Measurements from ENCODE around the gene CDKAL1.

CDKAL1 gene

GRCh38 chr6:20810727-20811108, 276.5 kb downstream of the CDKAL1 start:
- no peaks in the 10 kb centered on the region for H3K36me3 ChIP-seq (ENCODE audit: control insufficient read depth in 1 of 2, insufficient read depth in 2 of 2, low read length in 2 of 2)
- no peaks in the 10 kb centered on the region for H3K27me3 ChIP-seq (ENCODE audit: control insufficient read depth in 1 of 2, insufficient read depth in 2 of 2, low read length in 2 of 2)
- H3K4me1 ChIP-seq (ENCODE audit: control insufficient read depth in 1 of 2, insufficient read depth in 2 of 2, low read length in 2 of 2), result peaks cover 0 to 7% of the 10 kb centered on the region in 2 donors
- H3K4me3 ChIP-seq (ENCODE audit: low read depth in 1 of 2, low read length in 2 of 2), result no peak overlapping the region
- H3K9me3 ChIP-seq (ENCODE audit: control insufficient read depth in 1 of 2, low read length in 2 of 2), result peaks cover 3 to 13% of the 10 kb centered on the region in 2 donors
- H3K27ac ChIP-seq (ENCODE audit: low read depth, low read length), result no peak overlapping the region
- H3K9ac ChIP-seq (ENCODE audit: low read depth in 1 of 2, low read length in 2 of 2), result no peak overlapping the region

GRCh38 chr6:20811109-20811761, 277.0 kb downstream of the CDKAL1 start:
- H3K4me3 ChIP-seq (ENCODE audit: low read depth in 1 of 2, low read length in 2 of 2), result no peak overlapping the region
- H3K4me1 ChIP-seq (ENCODE audit: control insufficient read depth in 1 of 2, insufficient read depth in 2 of 2, low read length in 2 of 2), result peaks cover 0 to 7% of the 10 kb centered on the region in 2 donors
- H3K27me3 ChIP-seq (ENCODE audit: control insufficient read depth in 1 of 2, insufficient read depth in 2 of 2, low read length in 2 of 2), result no peaks in the 10 kb centered on the region
- peaks cover 0 to 9% of the 10 kb centered on the region in 2 donors for H3K9me3 ChIP-seq (ENCODE audit: control insufficient read depth in 1 of 2, low read length in 2 of 2)
- no peaks in the 10 kb centered on the region for H3K36me3 ChIP-seq (ENCODE audit: control insufficient read depth in 1 of 2, insufficient read depth in 2 of 2, low read length in 2 of 2)
- H3K27ac ChIP-seq (ENCODE audit: low read depth, low read length), result no peak overlapping the region
- H3K9ac ChIP-seq (ENCODE audit: low read depth in 1 of 2, low read length in 2 of 2), result no peak overlapping the region

GRCh38 chr6:20812776-20813175, 278.5 kb downstream of the CDKAL1 start:
- H3K4me3 ChIP-seq (ENCODE audit: low read depth in 1 of 2, low read length in 2 of 2), result no peak overlapping the region
- H3K36me3 ChIP-seq (ENCODE audit: control insufficient read depth in 1 of 2, insufficient read depth in 2 of 2, low read length in 2 of 2), result no peaks in the 10 kb centered on the region
- peaks cover 0 to 7% of the 10 kb centered on the region in 2 donors for H3K4me1 ChIP-seq (ENCODE audit: control insufficient read depth in 1 of 2, insufficient read depth in 2 of 2, low read length in 2 of 2)
- H3K9ac ChIP-seq (ENCODE audit: low read depth in 1 of 2, low read length in 2 of 2), result no peak overlapping the region
- no peak overlapping the region for H3K27ac ChIP-seq (ENCODE audit: low read depth, low read length)
- no peaks in the 10 kb centered on the region for H3K9me3 ChIP-seq (ENCODE audit: control insufficient read depth in 1 of 2, low read length in 2 of 2)
- H3K27me3 ChIP-seq (ENCODE audit: control insufficient read depth in 1 of 2, insufficient read depth in 2 of 2, low read length in 2 of 2), result no peaks in the 10 kb centered on the region

GRCh38 chr6:20814494-20814893, 280.2 kb downstream of the CDKAL1 start:
- H3K27ac ChIP-seq (ENCODE audit: low read depth, low read length), result no peak overlapping the region
- H3K27me3 ChIP-seq (ENCODE audit: control insufficient read depth in 1 of 2, insufficient read depth in 2 of 2, low read length in 2 of 2), result no peaks in the 10 kb centered on the region
- no peaks in the 10 kb centered on the region for H3K36me3 ChIP-seq (ENCODE audit: control insufficient read depth in 1 of 2, insufficient read depth in 2 of 2, low read length in 2 of 2)
- no peaks in the 10 kb centered on the region for H3K9me3 ChIP-seq (ENCODE audit: control insufficient read depth in 1 of 2, low read length in 2 of 2)
- H3K4me3 ChIP-seq (ENCODE audit: low read depth in 1 of 2, low read length in 2 of 2), result no peak overlapping the region
- peaks cover 0 to 7% of the 10 kb centered on the region in 2 donors for H3K4me1 ChIP-seq (ENCODE audit: control insufficient read depth in 1 of 2, insufficient read depth in 2 of 2, low read length in 2 of 2)
- H3K9ac ChIP-seq (ENCODE audit: low read depth in 1 of 2, low read length in 2 of 2), result no peak overlapping the region

- no peaks in the 10 kb centered on the region for H3K9me3 ChIP-seq (ENCODE audit: control insufficient read depth in 1 of 2, low read length in 2 of 2)
- peaks cover 0 to 3% of the 10 kb centered on the region in 2 donors for H3K4me1 ChIP-seq (ENCODE audit: control insufficient read depth in 1 of 2, insufficient read depth in 2 of 2, low read length in 2 of 2)
- no peaks in the 10 kb centered on the region for H3K27me3 ChIP-seq (ENCODE audit: control insufficient read depth in 1 of 2, insufficient read depth in 2 of 2, low read length in 2 of 2)
- H3K36me3 ChIP-seq (ENCODE audit: control insufficient read depth in 1 of 2, insufficient read depth in 2 of 2, low read length in 2 of 2), result no peaks in the 10 kb centered on the region
- no peak overlapping the region for H3K27ac ChIP-seq (ENCODE audit: low read depth, low read length)
- no peak overlapping the region for H3K9ac ChIP-seq (ENCODE audit: low read depth in 1 of 2, low read length in 2 of 2)
- H3K4me3 ChIP-seq (ENCODE audit: low read depth in 1 of 2, low read length in 2 of 2), result no peak overlapping the region
These were observed 281.9 kb downstream of the CDKAL1 start for GRCh38 chr6:20816126-20816525.

GRCh38 chr6:20817806-20818320, 283.6 kb downstream of the CDKAL1 start:
- H3K4me3 ChIP-seq (ENCODE audit: low read depth in 1 of 2, low read length in 2 of 2), result no peak overlapping the region
- H3K27ac ChIP-seq (ENCODE audit: low read depth, low read length), result no peak overlapping the region
- no peaks in the 10 kb centered on the region for H3K36me3 ChIP-seq (ENCODE audit: control insufficient read depth in 1 of 2, insufficient read depth in 2 of 2, low read length in 2 of 2)
- no peak overlapping the region for H3K9ac ChIP-seq (ENCODE audit: low read depth in 1 of 2, low read length in 2 of 2)
- H3K27me3 ChIP-seq (ENCODE audit: control insufficient read depth in 1 of 2, insufficient read depth in 2 of 2, low read length in 2 of 2), result no peaks in the 10 kb centered on the region
- H3K4me1 ChIP-seq (ENCODE audit: control insufficient read depth in 1 of 2, insufficient read depth in 2 of 2, low read length in 2 of 2), result no peaks in the 10 kb centered on the region
- H3K9me3 ChIP-seq (ENCODE audit: control insufficient read depth in 1 of 2, low read length in 2 of 2), result no peaks in the 10 kb centered on the region

- Histone ChIP-seq H3K4me3 (ENCODE audit: low read depth in 1 of 2, low read length in 2 of 2) (no peak overlapping the region), H3K36me3 (ENCODE audit: control insufficient read depth in 1 of 2, insufficient read depth in 2 of 2, low read length in 2 of 2) (peaks cover 0 to 3% of the 10 kb centered on the region in 2 donors), H3K9ac (ENCODE audit: low read depth in 1 of 2, low read length in 2 of 2) (no peak overlapping the region), H3K27ac (ENCODE audit: low read depth, low read length) (no peak overlapping the region), H3K9me3 (ENCODE audit: control insufficient read depth in 1 of 2, low read length in 2 of 2) (no peaks in the 10 kb centered on the region), H3K4me1 (ENCODE audit: control insufficient read depth in 1 of 2, insufficient read depth in 2 of 2, low read length in 2 of 2) (no peaks in the 10 kb centered on the region), H3K27me3 (ENCODE audit: control insufficient read depth in 1 of 2, insufficient read depth in 2 of 2, low read length in 2 of 2) (no peaks in the 10 kb centered on the region)
These were observed 285.6 kb downstream of the CDKAL1 start for GRCh38 chr6:20819774-20820400.

GRCh38 chr6:20826378-20826777, 292.1 kb downstream of the CDKAL1 start:
- no peaks in the 10 kb centered on the region for H3K9me3 ChIP-seq (ENCODE audit: control insufficient read depth in 1 of 2, low read length in 2 of 2)
- no peaks in the 10 kb centered on the region for H3K4me1 ChIP-seq (ENCODE audit: control insufficient read depth in 1 of 2, insufficient read depth in 2 of 2, low read length in 2 of 2)
- H3K4me3 ChIP-seq (ENCODE audit: low read depth in 1 of 2, low read length in 2 of 2), result no peak overlapping the region
- peaks cover 0 to 3% of the 10 kb centered on the region in 2 donors for H3K36me3 ChIP-seq (ENCODE audit: control insufficient read depth in 1 of 2, insufficient read depth in 2 of 2, low read length in 2 of 2)
- no peaks in the 10 kb centered on the region for H3K27me3 ChIP-seq (ENCODE audit: control insufficient read depth in 1 of 2, insufficient read depth in 2 of 2, low read length in 2 of 2)
- no peak overlapping the region for H3K27ac ChIP-seq (ENCODE audit: low read depth, low read length)
- no peak overlapping the region for H3K9ac ChIP-seq (ENCODE audit: low read depth in 1 of 2, low read length in 2 of 2)

GRCh38 chr6:20827798-20828197, 293.5 kb downstream of the CDKAL1 start:
- no peak overlapping the region for H3K4me3 ChIP-seq (ENCODE audit: low read depth in 1 of 2, low read length in 2 of 2)

GRCh38 chr6:20830576-20830975, 296.3 kb downstream of the CDKAL1 start:
- Histone ChIP-seq H3K4me3 (ENCODE audit: low read depth in 1 of 2, low read length in 2 of 2) (no peak overlapping the region), H3K27me3 (ENCODE audit: control insufficient read depth in 1 of 2, insufficient read depth in 2 of 2, low read length in 2 of 2) (no peaks in the 10 kb centered on the region), H3K9me3 (ENCODE audit: control insufficient read depth in 1 of 2, low read length in 2 of 2) (no peaks in the 10 kb centered on the region), H3K4me1 (ENCODE audit: control insufficient read depth in 1 of 2, insufficient read depth in 2 of 2, low read length in 2 of 2) (no peaks in the 10 kb centered on the region), H3K27ac (ENCODE audit: low read depth, low read length) (no peak overlapping the region), H3K36me3 (ENCODE audit: control insufficient read depth in 1 of 2, insufficient read depth in 2 of 2, low read length in 2 of 2) (no peaks in the 10 kb centered on the region), H3K9ac (ENCODE audit: low read depth in 1 of 2, low read length in 2 of 2) (no peak overlapping the region)

More at GRCh38 chr6:20827798-20828197, 293.5 kb downstream of the CDKAL1 start:
- Histone ChIP-seq H3K27me3 (ENCODE audit: control insufficient read depth in 1 of 2, insufficient read depth in 2 of 2, low read length in 2 of 2) (no peaks in the 10 kb centered on the region), H3K9me3 (ENCODE audit: control insufficient read depth in 1 of 2, low read length in 2 of 2) (no peaks in the 10 kb centered on the region), H3K27ac (ENCODE audit: low read depth, low read length) (no peak overlapping the region), H3K4me1 (ENCODE audit: control insufficient read depth in 1 of 2, insufficient read depth in 2 of 2, low read length in 2 of 2) (no peaks in the 10 kb centered on the region), H3K9ac (ENCODE audit: low read depth in 1 of 2, low read length in 2 of 2) (no peak overlapping the region), H3K36me3 (ENCODE audit: control insufficient read depth in 1 of 2, insufficient read depth in 2 of 2, low read length in 2 of 2) (peaks cover 0 to 3% of the 10 kb centered on the region in 2 donors)
